ENCODE results near the gene LRRC2.

LRRC2 gene

DNA sequence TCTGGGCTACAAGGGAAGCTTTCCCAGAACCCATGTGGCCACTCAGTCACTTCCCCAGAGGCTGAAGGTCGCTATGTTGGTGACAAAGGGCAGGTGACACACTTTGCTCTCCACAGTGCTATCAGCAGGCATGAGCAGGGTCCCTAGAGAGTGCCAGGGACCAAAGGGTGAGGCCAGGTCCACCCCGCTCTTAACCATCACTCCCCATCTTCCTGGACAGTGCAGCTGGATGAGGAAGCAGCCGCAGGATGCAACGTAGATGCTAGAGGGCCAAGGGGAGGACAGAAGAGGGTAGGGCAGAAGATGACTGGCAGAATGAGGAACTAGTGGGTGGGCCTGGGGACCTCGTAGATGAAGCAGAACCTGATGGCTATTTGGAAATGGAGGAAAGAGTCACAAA, 87.8 kb downstream of the LRRC2 start:
- in situ Hi-C loops (cut with MboI; ENCODE audit: low pct_unique_long_range_greater_than_20kb, low sequenced_read_pairs, unreplicated experiment), result no loop called here
- TF ChIP-seq, protein P1, sequence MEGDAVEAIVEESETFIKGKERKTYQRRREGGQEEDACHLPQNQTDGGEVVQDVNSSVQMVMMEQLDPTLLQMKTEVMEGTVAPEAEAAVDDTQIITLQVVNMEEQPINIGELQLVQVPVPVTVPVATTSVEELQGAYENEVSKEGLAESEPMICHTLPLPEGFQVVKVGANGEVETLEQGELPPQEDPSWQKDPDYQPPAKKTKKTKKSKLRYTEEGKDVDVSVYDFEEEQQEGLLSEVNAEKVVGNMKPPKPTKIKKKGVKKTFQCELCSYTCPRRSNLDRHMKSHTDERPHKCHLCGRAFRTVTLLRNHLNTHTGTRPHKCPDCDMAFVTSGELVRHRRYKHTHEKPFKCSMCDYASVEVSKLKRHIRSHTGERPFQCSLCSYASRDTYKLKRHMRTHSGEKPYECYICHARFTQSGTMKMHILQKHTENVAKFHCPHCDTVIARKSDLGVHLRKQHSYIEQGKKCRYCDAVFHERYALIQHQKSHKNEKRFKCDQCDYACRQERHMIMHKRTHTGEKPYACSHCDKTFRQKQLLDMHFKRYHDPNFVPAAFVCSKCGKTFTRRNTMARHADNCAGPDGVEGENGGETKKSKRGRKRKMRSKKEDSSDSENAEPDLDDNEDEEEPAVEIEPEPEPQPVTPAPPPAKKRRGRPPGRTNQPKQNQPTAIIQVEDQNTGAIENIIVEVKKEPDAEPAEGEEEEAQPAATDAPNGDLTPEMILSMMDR (IDR thresholded peaks at IDR 0.05; ENCODE audit: extremely low read depth, insufficient read depth, missing control alignments), result no peak

DNA sequence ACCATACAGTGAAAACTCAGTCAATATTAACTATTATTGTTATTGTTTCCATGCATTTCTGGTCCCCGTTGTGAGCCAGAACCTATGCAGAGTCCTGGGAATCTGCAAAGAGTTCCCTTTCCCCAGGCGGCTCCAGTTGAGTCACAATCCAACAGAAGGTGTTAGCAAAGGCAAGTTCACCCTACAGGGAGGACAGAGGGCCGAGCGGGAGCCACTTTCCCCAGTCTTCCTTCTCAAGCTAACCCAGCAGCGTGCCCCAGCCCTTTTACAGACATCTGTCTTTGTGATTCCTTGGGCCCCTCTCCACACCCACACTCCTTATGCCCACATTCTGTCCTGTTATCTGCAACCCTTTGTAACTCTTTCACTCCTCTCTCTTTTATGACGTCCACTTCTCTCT, 88.3 kb downstream of the LRRC2 start:
- DNase-seq (ENCODE audit: low spot score), result no peak
- TF ChIP-seq, protein P1 (IDR thresholded peaks at IDR 0.05; ENCODE audit: extremely low read depth, insufficient read depth, missing control alignments), result no peak
- in situ Hi-C loops (cut with MboI; ENCODE audit: low pct_unique_long_range_greater_than_20kb, low sequenced_read_pairs, unreplicated experiment), result no loop called here

More for the DNA sequence above, 87.8 kb downstream of the LRRC2 start:
- no peak for DNase-seq (ENCODE audit: low spot score)

DNA sequence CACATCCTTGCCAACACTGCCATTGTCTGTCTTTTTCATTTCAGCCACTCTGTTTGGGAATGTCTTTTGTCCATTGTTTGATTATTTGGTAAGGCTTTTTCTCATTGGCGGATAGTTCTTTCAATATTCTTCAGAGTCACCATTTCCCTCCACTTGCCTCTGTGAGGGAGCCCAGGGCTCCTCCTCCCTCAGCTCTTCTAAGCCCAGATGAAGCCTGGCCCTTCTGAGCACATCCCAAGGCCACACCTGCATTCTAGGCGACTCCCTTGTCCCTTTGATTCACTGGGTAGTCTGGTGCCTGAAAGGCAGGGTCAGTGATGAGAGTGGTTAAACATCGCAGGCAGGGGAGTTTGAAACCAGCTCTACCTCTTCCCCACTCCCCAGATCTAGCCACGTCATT, 89.0 kb downstream of the LRRC2 start:
- DNase-seq (ENCODE audit: low spot score), result no peak

GRCh38 chr3:46472736-46473135, 93.4 kb downstream of the LRRC2 start:
- TF ChIP-seq, protein P1 (IDR thresholded peaks at IDR 0.05; ENCODE audit: extremely low read depth, insufficient read depth, missing control alignments), result no peak
- DNase-seq (ENCODE audit: low spot score), result no peak
- in situ Hi-C loops (cut with MboI; ENCODE audit: low pct_unique_long_range_greater_than_20kb, low sequenced_read_pairs, unreplicated experiment), result no loop called here

More for the DNA sequence above, 89.0 kb downstream of the LRRC2 start:
- in situ Hi-C loops (cut with MboI; ENCODE audit: low pct_unique_long_range_greater_than_20kb, low sequenced_read_pairs, unreplicated experiment), result no loop called here
- TF ChIP-seq, protein P1 (IDR thresholded peaks at IDR 0.05; ENCODE audit: extremely low read depth, insufficient read depth, missing control alignments), result no peak

DNA sequence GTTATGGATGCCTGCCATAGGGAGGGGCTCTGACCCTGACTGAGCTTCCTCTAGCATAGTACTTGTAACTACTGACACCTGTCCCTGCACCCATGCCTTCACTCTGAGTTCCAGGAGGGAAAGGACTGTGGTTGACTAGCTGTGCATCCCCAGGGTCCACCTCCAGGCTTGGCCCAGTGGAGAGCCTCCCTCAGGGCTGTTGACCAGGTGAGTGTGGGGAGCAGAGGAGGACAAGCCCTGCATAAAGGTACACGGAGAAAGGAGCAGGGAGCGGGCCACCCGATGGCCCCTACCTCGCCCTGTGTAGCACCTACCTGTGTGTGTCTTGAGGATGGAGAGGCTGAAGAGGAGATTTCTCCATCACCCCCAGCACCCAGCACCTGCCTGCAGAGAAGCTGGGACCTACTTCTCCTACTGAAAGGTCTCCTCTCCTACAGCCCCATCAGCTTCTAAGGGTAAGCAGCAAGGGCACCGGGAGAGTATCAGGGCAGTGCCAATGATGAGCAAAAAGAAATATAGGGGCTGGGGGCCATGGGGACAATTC, 94.7 kb downstream of the LRRC2 start:
- TF ChIP-seq, protein P1 (IDR thresholded peaks at IDR 0.05; ENCODE audit: extremely low read depth, insufficient read depth, missing control alignments), result no peak
- in situ Hi-C loops (cut with MboI; ENCODE audit: low pct_unique_long_range_greater_than_20kb, low sequenced_read_pairs, unreplicated experiment), result no loop called here
- no peak for DNase-seq (ENCODE audit: low spot score)

DNA sequence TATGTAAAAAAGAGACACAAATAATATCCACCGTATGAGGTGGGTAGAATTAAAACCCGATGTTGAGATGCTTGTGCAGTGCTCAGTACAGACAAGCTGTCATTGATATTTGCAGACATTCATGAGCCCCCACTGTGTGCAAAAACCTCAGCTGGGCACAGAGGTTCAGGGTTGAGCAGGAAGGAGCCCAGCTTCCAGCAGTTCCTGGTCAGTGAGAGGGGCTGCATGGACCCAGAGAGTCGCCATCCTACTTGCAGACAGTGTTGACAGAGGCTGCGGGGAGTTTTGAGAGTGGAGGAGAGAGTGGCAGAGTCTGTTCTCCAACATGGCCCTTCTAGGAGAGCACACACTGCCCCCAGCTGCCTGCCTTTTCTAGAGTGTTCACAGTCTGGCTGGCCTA, 95.3 kb downstream of the LRRC2 start:
- in situ Hi-C loops (cut with MboI; ENCODE audit: low pct_unique_long_range_greater_than_20kb, low sequenced_read_pairs, unreplicated experiment), result no loop called here
- DNase-seq (ENCODE audit: low spot score), result no peak

More for the DNA sequence above, 95.3 kb downstream of the LRRC2 start:
- TF ChIP-seq, protein P1 (IDR thresholded peaks at IDR 0.05; ENCODE audit: extremely low read depth, insufficient read depth, missing control alignments), result no peak
